Activated CD8-positive, alpha-beta T cell treated with anti-CD3 and anti-CD28 coated beads for 36 hours (primary cell): ENCODE measurements around the gene ARHGAP26. TPM values are rescaled to one million over a fixed set of nuclear protein-coding genes. Genes with fewer than 3 reads are reported as not detected.

Source experiments
- ATAC-seq: fragments of 200-7000 bp; cut with Tn5 transposase; one replicate; pipeline ENCODE4 v1.10.0; 2021; ENCODE audit warnings: mild to moderate bottlenecking, moderate library complexity
- CTCF ChIA-PET: fragments of 350-600 bp; sonication (Branson Sonifier 250); formaldehyde crosslinking; loops from one replicate; lab custom pipeline; 2021; ENCODE audit warnings: antibody characterized with exemption; lab: Charles Lee
- POLR2A ChIA-PET: fragments of 350-600 bp; sonication (Branson Sonifier 250); formaldehyde crosslinking; loops from one replicate; lab custom pipeline; 2021; ENCODE audit warnings: antibody characterized with exemption; lab: Charles Lee
- DNase-seq: peaks from one replicate; pipeline ENCODE4 v3.0.0-alpha.2; 2020
- H3K27ac Mint-ChIP-seq: one replicate; pipeline ENCODE4 v1.8.0; 2021; ENCODE audit warnings: mild to moderate bottlenecking, mixed read lengths
- H3K27me3 Mint-ChIP-seq: one replicate; pipeline ENCODE4 v1.8.0; 2021; ENCODE audit warnings: mixed read lengths
- H3K36me3 Mint-ChIP-seq: one replicate; pipeline ENCODE4 v1.8.0; 2021; ENCODE audit warnings: low read depth, mixed read lengths
- H3K4me1 Mint-ChIP-seq: one replicate; pipeline ENCODE4 v1.8.0; 2021; ENCODE audit warnings: low read depth, mixed read lengths
- H3K4me3 Mint-ChIP-seq: one replicate; pipeline ENCODE4 v1.8.0; 2021; ENCODE audit warnings: mild to moderate bottlenecking, moderate library complexity, mixed read lengths
- H3K9me3 Mint-ChIP-seq: one replicate; pipeline ENCODE4 v1.8.0; 2021; ENCODE audit warnings: mixed read lengths
- intact Hi-C: fragments of 100-400 bp; cut with micrococcal nuclease; formaldehyde crosslinking; loops from one replicate; pipeline ENCODE4 v1.10.0; 2022
- total RNA-seq, 2 experiments: library from RNA; stranded (reverse); gene quantifications; one replicate each; pipeline ENCODE4 v1.2.3, GENCODE V29; 2021
- TF ChIP-seq, protein P1 (sequence below): fragments of 200-600 bp; IDR thresholded peaks from one replicate; pipeline ENCODE4 v1.8.0; 2022; ENCODE audit warnings: antibody characterized with exemption, mild to moderate bottlenecking

The ARHGAP26 gene
- total RNA-seq, 2 experiments from 2014 or later: 12.7 to 18.0 TPM

DNA sequence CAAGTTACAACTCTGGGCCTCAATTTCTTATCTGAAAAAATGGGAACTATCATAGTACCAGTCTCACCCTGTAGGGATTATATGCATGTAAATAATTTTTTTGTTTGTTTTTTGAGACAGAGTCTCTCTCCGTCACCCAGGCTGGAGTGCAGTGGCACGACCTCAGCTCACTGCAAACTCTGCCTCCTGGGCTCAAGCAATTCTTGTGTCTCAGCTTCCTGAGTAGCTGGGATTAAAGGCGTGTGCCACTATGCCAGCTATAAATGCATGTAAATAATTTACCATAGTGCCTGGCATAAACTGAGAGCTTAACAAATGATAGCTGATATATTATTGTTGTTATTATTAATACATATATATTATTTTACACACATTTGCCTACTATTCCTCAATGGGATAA lies 3.0 kb upstream of the ARHGAP26 start:
- Mint-ChIP-seq H3K4me3 (no peak overlapping the region), H3K4me1 (peaks cover 14% of the 10 kb centered on the region), H3K9me3 (no peaks in the 10 kb centered on the region), H3K27me3 (no peaks in the 10 kb centered on the region), H3K36me3 (no peaks in the 10 kb centered on the region), H3K27ac (no peak overlapping the region)
- intact Hi-C loops: loop anchor here (5.0 kb wide), 1 partner anchor 100 kb away; no protein-coding TSS in a partner anchor
- POLR2A ChIA-PET: no interaction called here
- TF ChIP-seq, protein P1, sequence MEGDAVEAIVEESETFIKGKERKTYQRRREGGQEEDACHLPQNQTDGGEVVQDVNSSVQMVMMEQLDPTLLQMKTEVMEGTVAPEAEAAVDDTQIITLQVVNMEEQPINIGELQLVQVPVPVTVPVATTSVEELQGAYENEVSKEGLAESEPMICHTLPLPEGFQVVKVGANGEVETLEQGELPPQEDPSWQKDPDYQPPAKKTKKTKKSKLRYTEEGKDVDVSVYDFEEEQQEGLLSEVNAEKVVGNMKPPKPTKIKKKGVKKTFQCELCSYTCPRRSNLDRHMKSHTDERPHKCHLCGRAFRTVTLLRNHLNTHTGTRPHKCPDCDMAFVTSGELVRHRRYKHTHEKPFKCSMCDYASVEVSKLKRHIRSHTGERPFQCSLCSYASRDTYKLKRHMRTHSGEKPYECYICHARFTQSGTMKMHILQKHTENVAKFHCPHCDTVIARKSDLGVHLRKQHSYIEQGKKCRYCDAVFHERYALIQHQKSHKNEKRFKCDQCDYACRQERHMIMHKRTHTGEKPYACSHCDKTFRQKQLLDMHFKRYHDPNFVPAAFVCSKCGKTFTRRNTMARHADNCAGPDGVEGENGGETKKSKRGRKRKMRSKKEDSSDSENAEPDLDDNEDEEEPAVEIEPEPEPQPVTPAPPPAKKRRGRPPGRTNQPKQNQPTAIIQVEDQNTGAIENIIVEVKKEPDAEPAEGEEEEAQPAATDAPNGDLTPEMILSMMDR: no peak
- no peak for DNase-seq
- CTCF ChIA-PET: interaction anchor here (0.6 to 12.3 kb wide), 10 partner anchors 9 to 121 kb away, joined by 3 to 139 read pairs (median 4); no protein-coding TSS in a partner anchor
- ATAC-seq: no peak

DNA sequence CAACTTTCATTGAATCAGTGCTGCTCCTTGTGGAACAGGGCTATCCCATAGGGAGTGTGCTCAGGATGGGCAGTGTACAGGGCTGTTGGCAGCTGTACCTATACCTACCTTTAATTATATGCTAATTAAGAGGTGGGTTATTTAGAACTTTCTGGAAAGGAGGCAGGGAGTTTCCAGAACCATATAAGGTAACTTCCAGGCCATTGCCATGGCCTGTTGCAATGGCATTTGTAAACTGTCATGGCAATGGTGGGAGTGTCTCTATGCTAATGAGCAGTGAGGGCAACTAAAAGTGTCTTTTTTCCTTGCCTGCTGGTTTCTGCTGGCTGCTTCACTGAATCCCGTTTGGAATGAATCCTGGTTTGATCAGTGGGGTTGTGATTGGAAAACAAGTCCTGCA lies 2.3 kb upstream of the ARHGAP26 start:
- H3K4me1 Mint-ChIP-seq: peaks cover 21% of the 10 kb centered on the region
- CTCF ChIA-PET: interaction anchor here (0.6 to 12.3 kb wide), 8 partner anchors 9 to 328 kb away, joined by 3 to 139 read pairs (median 5); no protein-coding TSS in a partner anchor
- H3K36me3 Mint-ChIP-seq: no peaks in the 10 kb centered on the region
- POLR2A ChIA-PET: no interaction called here
- H3K27ac Mint-ChIP-seq: no peak overlapping the region
- no peaks in the 10 kb centered on the region for H3K9me3 Mint-ChIP-seq
- H3K4me3 Mint-ChIP-seq: no peak overlapping the region
- ATAC-seq (no peak), DNase-seq (no peak)
- TF ChIP-seq, protein P1: no peak
- no peaks in the 10 kb centered on the region for H3K27me3 Mint-ChIP-seq
- intact Hi-C loops: loop anchor here (5.0 kb wide), 1 partner anchor 99 kb away; no protein-coding TSS in a partner anchor

DNA sequence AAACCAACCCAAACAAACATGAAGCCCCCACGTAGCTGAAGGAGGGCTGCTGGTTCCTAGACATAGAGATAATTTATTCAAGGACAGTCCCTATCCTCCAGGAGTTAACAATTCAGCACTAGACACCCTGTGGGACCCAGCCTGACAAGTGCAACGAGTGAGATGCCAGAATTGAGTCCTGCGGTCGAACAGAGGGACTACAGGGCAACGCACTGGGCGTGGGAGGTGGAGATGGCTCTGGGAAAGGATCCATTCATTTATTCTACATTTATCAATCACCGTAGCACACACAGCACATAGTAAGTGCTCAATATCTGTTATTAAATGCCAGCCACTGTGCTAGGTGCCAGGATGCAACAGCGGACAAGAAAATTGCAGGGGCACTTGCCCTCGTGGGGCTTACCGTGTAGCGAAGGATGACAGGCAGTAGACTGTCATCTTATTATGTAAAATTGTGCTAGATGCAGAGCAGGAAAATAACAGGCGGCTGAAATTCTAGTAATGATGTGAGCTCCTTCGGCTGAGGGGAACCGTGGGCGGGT lies 855 bp upstream of the ARHGAP26 start:
- peak overlapping the region; percentile 82 for H3K27ac Mint-ChIP-seq
- peak overlapping the region; percentile 94 for H3K4me3 Mint-ChIP-seq
- intact Hi-C loops: loop anchor here (5.0 kb wide), 1 partner anchor 98 kb away; no protein-coding TSS in a partner anchor
- ChIA-PET POLR2A (interaction anchor here (0.6 to 4.9 kb wide), 5 partner anchors 16 to 96 kb away, joined by 3 to 62 read pairs (median 5); no protein-coding TSS in a partner anchor), CTCF (interaction anchor here (1.0 to 12.3 kb wide), 16 partner anchors 8 to 119 kb away, joined by 3 to 139 read pairs (median 14); no protein-coding TSS in a partner anchor)
- DNase-seq (no peak), ATAC-seq (no peak)
- peaks cover 31% of the 10 kb centered on the region for H3K4me1 Mint-ChIP-seq
- TF ChIP-seq, protein P1: no peak
- H3K36me3 Mint-ChIP-seq: no peaks in the 10 kb centered on the region
- no peaks in the 10 kb centered on the region for H3K9me3 Mint-ChIP-seq
- no peaks in the 10 kb centered on the region for H3K27me3 Mint-ChIP-seq

DNA sequence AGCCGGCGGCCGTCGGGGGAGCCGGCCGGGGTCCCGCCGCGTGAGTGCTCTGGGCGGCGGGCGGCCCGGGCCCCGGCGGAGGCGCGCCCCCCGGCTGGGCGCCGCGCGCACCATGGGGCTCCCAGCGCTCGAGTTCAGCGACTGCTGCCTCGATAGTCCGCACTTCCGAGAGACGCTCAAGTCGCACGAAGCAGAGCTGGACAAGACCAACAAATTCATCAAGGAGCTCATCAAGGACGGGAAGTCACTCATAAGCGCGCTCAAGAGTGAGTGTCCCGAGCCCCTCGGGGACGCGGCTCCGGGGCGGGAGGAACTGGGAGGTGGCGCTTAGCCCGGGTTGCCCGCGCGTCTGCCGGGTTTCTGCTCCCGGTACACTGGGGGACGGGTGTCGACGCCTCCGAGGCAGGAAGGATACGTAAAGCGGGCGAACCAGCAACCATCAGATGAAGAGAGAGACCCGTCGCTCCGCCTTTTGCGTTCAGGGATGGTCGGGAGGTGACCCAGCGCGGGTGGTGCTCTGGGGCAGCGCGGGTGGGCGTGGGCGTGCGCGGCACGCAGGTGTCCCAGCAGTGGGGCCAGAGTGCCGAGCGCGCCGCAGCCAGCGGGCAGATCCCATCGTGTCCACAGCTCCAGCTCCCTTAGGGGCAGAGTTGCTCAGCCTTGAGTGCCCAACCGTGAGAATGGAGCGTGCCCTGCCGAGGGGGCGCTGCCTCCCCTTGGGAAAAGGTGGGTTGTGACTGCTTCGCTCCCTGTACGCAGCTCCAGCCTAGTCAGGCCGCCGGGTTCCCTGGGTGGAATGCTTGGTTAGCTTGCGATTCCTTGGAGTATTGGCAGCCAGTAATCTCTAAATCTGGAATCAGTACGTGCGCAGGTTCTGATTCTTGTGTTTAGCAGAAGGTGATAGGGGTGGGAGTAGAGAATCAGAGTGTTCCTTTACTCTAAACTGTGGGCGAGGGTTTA lies 753 bp downstream of the ARHGAP26 start:
- H3K36me3 Mint-ChIP-seq: no peaks in the 10 kb centered on the region
- peak; percentile 18 for ATAC-seq
- ChIA-PET CTCF (interaction anchor here (0.5 to 12.3 kb wide), 23 partner anchors 9 to 117 kb away, joined by 3 to 139 read pairs (median 7); no protein-coding TSS in a partner anchor), POLR2A (interaction anchor here (0.7 to 4.9 kb wide), 11 partner anchors 9 to 99 kb away, joined by 3 to 62 read pairs (median 5); no protein-coding TSS in a partner anchor)
- peaks cover 38% of the 10 kb centered on the region for H3K4me1 Mint-ChIP-seq
- peak overlapping the region; percentile 89 for H3K27ac Mint-ChIP-seq
- DNase-seq: peak; percentile 68
- H3K9me3 Mint-ChIP-seq: no peaks in the 10 kb centered on the region
- intact Hi-C loops: loop anchor here (5.0 kb wide), 1 partner anchor 51 kb away; no protein-coding TSS in a partner anchor
- no peaks in the 10 kb centered on the region for H3K27me3 Mint-ChIP-seq
- peak overlapping the region; percentile 94 for H3K4me3 Mint-ChIP-seq
- TF ChIP-seq, protein P1: no peak
